Limb (tissue), 2 donors: ENCODE results near the gene TNFRSF12A.

ENCODE experiments used
- DNase-seq, 2 donors: peaks; one replicate each; pipeline ENCODE4 v3.0.0-alpha.2; 2016; ENCODE audit errors: extremely low spot score in 2 of 2

The TNFRSF12A gene

DNA sequence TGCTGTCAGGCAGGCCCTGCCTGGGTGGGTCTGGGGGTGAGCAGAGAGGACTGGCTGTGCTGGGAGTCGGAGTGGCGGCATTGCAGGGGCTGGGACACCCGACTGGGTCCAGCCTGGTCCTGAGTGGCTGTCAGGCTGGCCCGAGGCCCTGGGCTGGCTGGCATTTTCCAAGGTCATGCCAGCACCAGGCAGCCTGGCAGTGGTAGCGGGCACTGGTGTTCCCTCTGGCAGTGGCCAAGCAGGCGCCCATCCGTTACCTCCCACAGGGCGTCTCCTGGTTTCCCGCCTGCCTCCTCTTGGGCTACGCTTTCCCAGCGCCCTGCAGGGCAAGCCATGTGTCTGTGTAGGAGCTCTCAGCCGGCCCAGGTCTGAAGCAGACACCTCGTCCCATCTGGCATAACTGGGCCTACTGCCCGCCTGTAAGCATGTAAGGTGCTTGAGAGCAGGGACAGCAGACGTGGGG, 34.2 kb upstream of the TNFRSF12A start:
- DNase-seq, result no peak

DNA sequence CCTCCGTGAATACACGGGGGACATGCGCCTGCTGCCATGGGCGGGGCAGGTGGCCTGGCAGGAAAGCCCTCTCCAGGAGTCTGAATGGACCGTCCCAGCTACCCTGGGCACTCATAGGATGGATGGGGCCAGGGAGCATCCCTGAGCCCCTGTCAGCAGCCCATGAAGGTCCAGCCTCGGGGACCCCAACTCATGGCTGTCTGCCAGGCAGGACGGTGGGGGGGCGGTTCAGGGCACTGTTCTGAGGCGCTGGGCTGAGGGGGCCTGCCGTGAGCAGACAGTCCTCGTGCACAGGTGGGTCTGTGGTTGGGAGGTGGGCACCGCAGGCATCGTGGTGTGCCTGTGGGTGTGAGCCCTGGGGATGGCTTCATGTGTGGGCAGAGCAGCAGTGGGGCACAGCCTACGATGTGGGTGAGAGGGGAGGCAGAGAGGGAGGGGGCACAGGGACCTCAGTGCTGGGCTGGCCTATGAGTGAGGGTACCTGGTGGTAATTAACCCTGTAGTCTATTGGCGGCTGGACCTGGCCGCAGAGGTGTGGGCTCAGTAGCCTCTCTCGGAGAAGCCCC, 33.5 kb upstream of the TNFRSF12A start:
- DNase-seq, result no peak

DNA sequence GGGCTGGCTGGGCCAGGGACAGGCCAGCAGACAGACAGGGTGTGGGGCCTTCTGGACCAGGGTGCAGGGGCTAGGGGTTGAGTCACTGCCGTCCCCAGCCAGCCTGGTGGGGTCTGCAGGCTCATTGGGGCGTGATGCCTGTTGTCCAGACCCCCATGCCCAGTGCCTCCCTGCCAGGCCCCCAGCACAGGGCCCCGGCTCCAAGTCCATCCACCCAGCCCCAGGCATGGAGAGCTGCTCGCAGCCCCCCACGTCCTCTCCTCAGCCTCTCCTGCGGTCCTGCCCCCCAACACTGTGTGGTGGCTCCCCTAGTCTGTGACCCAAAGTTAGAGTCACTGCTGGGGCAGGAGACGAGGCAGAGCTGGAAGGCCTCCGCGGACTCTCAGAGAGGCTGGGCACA, 32.9 kb upstream of the TNFRSF12A start:
- no peak for DNase-seq

DNA sequence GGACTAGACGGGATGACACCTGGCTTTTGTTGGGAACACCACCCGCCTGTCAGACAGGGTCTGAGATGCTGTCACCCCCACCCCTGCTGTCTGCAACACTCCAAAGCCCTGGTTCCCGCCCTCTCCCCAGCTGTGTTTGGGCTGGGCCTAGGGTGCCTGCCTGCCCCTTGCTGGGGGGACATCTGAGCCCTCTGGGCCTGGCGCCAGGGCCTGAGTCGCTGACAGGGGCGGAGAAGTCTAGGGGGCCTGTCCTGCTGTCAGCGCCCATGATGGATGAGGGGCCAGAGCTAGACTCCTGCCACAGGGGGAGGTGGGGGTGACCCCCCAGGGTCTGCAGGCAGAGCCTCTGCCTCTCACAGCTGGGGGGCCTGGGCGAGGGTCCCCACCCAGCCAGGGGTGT, 32.3 kb upstream of the TNFRSF12A start:
- DNase-seq, result peak; percentile 75 to 78

DNA sequence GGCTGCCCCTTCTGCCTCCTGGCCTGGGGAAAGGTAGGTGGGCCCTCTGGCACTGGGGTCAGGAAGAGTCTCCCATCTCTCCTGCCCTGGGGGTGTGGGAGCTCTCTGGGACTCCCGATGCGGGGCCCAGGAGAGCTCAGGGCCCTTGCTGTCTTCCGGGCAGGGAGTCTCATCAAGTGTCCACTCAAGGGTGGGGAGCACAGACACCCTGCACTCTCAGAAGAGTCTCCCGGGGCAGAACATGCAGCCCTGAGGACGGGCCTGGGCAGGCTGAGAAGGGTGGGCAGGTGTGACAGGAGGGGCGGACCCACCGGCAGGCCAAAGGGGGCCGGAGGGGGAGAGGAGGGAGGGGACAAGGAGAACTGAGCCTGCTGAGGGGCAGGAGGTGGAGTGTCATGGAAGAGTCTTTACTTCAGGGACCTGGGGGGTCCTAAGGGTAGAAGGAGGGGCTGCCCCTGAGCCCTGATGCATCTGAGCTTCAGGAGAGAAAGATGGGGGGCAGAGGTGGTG, 31.5 kb upstream of the TNFRSF12A start:
- DNase-seq, result no peak

DNA sequence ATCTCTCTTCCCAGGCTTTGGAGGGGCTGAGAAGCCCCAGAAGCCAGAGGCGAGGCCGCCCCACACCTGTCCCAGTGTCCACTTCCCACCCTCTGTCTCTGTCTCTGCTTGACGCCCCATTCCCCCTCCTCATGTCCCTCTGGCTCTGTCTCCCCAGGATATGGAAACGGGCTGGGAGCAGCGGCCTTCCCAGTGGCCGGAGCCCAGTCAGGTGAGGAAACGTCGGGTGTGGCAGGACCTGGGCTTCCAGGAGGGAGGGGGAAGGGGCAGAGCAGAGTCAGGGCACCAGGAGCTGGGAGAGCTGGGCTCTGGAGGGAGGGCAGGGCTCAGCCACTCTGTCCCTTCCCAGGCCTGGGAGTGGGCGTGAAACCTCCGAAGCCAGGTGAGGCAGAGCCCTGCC, 29.3 kb upstream of the TNFRSF12A start:
- no peak for DNase-seq

DNA sequence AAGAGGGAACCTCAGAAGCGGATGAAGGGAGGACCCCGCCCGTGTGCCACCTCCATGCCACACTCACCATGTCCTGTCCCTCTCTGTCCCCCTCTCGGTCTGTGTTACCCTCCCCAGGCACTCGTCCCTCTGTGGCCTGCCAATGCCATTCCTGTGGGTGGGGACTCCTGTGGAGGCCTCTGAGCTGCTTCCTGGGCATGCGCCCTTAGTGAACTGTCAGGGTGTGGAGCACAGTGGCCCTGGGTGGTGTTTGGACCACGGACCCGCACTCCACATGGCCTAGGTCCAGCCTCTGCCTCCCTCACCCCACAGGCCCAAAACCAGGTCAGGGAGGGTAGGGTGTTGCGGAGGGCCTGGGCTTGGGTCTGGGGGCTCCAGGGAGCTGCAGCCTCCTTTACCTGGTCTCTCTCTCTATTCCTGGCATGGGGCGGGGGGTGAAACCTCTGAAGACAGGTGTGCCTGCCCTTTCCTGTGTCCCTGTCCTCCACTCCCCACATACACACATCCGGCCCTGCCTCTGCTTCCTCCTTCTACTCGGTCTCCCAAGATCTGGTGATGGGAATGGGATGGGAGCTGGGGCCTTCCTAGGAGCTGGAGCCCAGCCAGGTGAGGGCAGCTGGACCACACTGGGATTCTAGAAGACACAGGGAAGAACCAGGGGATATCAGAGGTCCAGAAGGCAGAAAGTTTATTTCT, 28.5 kb upstream of the TNFRSF12A start:
- DNase-seq, result no peak

DNA sequence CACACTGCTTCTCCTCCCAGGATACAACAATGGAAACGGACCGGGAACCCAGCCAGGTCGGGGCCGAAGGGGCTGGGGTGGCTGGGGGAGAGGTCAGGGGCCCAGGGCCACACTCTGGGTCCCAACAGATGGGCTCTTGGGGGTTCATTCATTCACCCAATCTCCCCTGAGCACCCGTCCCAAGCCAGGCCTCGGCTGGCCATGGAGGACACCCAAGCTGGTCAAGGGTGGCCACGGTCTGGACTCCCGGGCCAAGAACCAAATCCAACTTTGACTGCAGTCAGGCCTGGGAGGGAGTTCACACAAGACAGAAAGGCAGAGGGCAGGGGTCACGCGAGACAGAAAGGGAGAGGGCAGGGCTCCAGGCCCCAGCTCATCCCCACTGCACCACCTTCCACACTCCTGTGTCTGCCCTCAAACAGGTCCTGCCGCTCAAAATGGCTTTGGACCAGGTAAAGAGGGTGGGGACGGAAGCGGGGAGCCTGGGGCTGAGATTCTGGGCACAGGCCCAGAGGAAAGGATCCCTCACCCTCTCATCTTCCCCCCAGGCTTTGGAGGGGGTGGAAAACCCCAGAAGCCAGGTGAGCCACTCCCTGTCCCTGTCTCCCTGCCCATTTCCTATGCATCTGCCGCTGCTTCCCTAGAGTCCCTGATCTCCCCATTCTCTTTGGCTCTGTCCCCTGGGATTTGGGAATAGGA, 27.6 kb upstream of the TNFRSF12A start:
- DNase-seq, result no peak

DNA sequence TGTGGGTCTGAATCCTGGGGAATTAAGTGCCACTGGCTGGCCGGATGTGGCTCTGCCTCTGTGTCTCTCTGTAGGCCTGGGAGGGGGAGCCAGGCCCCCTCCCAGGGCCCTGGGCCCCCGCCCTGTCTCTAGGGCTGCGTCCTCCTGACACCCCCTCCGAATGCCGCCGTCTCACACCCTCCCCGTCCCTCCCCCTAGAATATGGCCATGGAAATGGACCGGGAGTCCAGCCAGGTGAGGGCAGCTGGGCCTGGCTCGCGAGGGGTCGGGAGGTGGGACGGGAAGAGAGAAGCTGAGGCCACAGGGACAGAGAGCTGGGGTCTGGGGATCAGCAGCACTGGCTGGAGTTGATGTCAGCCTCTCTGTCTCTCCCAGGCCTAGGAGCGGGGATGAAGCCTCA, 23.9 kb upstream of the TNFRSF12A start:
- no peak for DNase-seq

DNA sequence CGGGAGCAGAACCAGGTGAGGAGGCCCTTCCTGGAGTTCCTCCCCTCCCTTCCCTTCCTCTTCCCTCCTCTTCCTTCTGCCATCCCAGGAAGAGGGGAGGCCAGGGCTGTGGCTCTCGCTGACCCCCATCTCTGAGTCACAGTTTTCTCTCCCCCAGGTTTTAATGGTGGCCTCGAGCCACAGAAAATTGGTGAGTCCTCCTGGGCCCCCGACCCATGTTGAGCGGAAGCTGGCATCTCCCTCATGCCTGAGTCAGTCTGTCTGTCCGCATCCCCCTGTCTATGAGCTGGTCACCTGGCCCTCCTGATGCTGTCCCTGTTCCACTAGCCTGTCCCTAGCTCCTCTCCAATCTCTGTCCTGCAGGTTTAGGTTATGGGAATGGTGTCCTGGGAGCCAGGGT, 20.2 kb upstream of the TNFRSF12A start:
- DNase-seq, result no peak

DNA sequence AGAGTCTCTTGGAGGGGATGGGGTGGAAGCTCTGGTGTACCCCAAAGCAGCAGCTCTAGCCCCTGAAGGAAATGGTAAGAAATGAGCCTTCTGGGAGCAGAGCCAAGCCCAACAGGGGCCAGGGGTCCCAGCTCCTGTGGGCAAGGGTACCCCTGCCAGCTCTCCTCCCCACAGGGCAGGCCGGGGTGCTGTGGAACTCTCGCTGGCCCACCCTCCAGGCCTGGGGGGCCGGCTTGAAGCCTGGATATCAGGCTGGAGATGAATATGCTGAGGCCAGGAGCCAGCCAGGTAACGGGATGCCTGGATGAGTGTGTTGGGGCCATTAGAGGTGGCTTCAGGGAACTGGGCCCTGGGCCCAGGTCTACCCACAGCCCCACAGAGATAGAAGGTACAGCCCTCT, 19.6 kb upstream of the TNFRSF12A start:
- no peak for DNase-seq

DNA sequence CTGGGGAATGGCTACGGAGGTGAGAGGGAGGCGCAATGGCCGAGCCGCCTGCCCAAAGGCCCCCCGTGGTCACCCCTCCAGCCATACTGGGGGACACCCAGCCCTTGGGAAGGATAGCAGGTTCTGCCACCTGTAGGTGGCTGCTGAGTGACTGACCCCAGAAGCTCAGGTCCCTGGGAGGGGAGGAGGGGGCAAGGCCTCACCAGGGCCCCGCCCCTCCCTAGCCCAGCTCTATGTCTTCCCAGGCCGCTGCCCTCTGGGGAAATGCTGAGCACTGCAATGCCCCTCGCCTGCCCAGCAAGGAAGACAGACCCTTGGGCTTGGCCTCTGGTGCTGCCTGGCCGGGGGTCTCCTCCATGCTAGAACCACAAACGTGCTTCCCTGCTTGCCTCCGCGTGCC, 18.9 kb upstream of the TNFRSF12A start:
- DNase-seq, result no peak

DNA sequence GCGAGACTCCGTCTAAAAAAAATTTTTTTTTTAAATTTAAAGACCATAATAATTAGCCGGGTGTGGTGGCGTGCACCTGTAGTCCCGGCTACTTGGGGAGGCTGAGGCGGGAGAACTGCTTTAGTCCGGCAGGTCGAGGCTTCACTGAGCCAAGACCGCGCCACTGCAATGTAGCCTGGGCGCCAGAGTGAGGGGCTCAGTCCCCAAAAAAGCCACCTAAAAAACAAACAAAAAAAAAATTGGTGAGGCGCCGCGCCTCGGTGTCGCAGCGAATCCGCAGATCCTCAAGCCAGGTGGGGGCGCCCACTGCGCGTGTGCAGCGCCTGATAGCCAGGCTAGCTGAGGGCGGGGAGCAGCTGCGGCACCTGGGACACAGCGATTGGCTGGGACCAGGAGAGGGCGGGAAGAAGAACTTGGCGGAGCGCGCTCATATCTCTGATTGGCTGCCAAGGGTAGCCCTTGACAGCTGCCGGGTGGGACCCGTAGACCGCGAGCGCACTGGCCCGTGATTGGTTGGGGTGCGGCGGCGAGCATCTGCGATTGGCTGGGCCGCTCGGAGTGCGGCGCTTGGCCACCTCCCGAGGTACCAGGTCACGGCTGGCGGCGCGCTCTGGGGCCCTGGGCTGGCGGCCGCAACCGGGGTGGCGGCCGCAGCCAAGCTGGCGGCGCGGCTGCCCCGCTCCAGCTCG, 16.4 kb upstream of the TNFRSF12A start:
- DNase-seq, result peak; percentile 95

DNA sequence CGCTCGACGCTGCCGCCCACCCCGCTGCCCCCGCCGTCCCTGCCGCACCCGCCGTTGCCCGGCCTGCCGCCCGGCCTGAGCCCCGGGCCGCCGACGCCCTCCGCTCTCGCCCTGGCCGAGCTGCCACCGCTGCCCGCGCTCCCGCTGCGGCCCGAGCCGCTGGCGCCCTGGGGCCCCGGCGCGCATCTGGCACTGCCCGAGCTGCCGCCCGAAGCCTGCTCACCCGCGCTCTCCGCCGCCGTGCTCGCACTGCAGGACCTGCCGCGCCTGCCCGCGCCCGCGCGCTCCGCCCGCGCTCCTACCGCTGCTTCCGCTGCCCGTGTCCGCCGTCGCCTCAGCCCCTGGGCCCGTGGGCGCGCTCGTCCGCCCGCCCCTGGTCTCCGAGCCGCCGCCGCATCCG, 15.8 kb upstream of the TNFRSF12A start:
- DNase-seq, result no peak

DNA sequence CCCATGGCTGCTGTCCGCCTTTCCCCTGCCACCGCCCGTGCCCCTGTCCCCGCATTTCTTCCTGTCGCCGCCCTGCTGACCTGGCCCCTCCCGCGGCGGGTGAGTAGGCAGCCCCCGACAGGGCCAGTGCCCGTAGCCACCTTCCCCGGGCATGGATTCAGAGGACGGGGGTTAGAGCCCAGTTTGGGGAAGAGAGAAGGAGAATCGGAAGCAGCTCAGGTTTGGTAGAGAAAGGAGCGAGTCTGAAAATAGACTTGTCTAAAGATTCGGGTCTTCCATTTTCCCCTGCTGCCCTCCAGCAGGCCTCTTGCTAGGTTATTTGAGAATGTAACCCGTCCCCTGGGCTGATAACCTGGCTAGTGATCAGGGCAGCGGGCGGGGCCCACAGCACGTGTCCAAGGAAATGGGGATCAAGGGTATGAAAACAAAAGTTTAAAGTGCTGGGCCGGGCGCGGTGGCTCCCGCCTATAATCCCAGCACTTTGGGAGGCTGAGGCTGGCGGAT, 15.3 kb upstream of the TNFRSF12A start:
- DNase-seq, result no peak

DNA sequence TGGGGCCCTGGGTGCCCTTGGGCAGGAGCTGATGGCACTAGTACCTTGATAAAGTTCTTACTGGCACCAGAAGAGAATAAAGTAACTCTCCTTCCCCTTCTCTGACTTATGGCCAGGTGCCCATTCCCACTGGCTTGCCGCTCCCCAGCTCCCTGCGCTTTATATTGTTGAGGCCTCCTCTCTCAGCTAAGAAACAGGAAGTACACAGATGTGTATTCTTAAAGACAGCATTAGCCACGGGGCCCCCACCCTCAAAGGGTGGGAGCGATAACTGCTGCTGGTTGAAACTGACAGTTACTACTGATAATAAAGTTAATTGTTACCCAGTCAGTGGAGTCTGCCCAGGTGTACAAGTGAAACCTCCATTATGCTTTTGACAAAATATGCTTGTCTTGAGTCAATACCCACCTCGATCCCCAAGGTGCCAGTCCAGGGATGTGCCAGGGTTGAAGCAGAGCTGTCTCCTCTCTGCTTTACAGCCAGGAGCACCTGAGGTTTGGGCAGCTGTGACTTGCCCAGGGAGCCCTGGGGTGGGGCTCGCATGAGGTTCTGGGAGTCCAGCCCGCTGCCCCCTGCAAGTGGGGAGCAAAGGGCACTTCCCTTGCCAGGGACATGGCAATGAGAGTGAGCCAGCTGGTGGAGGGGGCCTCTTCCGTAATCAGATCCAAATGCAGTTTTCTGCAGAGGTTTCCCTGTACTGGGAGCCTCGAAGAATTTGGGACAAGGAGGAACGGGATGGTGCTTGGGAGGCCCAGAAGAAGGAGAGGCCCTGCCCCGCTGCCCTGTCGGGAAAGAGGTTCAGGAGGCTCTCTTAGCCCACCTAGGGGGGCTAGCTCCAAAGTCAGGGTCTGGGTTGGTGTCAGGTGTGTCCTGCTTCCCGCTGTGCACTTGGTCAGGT, 12.9 kb upstream of the TNFRSF12A start:
- no peak for DNase-seq

DNA sequence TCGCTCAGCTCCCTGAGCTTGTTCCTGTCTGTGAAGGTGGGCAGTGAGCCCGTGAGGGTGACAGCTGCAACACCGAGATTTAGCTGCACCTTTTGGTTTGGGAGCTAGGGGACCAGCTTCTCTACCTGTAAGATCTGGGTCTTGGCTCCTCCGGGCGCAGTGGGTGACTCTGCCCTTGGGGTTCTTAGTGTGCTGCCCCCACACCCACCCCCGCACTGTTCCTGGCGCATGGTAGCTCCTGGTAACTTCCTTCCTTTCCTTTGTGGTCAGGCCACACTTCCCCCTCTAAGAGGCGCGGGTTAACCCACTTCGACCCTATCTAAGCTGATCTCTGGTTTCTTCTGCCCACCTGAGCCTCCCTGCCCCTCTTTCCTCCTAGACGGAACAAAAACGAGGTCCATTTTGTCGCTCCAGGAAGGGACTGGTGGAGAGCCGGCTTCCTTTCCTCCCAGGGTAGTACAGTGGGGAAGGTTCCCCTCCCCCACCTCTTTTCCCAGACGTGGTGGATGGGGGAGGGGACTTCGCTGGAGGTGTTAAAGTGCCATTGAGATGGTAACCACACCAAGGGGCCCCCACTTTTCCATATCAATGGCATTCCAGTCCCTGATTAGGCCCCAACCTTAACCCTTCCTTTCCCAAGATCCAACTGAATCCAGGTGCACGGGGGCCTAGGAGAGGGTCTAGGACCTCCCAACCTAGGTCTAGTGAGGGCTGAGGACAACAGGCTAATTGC, 12.0 kb upstream of the TNFRSF12A start:
- DNase-seq, result no peak

DNA sequence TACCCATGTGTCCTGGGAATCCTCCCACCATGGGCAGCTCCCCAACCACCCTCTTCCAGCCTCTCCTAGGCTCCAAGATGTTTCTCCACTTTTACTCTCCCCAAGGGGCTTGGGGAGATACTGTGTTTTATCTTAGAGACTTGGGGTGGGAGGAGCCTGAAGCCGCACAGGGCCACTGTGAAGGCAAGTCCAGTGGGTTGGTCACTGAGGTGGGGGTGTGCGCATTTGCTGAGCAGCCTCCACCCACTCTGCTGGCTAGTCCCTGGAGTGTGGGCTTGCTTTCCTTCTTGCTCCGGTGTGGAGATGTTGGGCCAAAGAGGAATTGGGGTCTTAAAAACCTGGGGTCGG, 11.5 kb upstream of the TNFRSF12A start:
- DNase-seq, result no peak

DNA sequence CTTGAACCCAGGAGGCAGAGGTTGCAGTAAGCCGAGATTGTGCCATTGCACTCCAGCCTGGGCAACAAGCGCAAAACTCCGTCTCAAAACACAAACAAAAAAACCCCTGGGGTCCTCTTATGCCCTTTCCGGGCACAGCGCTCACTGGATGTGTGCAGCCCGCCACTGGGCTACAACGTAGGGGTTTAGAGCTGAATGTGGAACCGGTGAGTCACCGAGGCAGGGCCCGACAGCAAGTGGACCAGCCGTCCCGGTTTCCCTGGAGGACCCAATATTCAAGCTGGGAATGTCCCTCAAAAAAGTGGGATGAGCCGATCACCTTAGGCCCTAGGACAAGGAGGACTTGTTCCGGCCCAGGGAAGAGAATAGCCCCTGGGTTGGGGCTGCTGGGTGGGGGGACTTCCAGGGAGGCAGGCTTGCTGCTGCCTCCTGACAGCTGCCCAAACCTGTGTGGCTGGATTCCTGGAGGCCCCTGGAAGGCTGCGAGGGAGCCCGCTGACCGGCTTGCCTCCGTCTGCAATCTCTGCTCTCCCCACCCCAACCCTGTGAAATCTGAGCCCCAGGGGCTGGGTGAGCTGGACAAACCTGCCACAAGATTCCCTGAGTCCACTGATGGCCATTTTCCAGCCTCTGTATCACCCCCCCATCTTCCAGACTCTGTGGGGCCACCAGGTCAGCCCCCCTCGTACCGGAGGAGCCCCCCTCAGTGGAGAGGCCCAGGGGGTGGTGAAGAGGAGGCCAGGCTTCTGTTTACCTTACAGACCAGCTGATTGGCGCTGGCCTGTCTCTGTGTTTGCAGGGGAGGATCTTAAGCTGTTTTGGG, 10.4 kb upstream of the TNFRSF12A start:
- DNase-seq, result no peak
